CD4-positive, alpha-beta T cell (primary cell): ENCODE measurements around the gene TMEM131. TPM values are rescaled to one million over a fixed set of nuclear protein-coding genes. Genes with fewer than 3 reads are reported as not detected.

ENCODE experiments used
- ATAC-seq: fragments of 200-7000 bp; cut with Tn5 transposase; one replicate; pipeline ENCODE4 v1.10.0; 2022; ENCODE audit warnings: mild to moderate bottlenecking; ENCODE audit not compliant: poor library complexity
- CTCF ChIA-PET: fragments of 350-600 bp; sonication (Branson Sonifier 250); formaldehyde crosslinking; loops from one replicate; lab custom pipeline; 2021; ENCODE audit warnings: antibody characterized with exemption, inconsistent platforms; lab: Charles Lee
- POLR2A ChIA-PET: fragments of 350-600 bp; sonication (Branson Sonifier 250); formaldehyde crosslinking; loops from one replicate; lab custom pipeline; 2021; ENCODE audit warnings: antibody characterized with exemption, inconsistent platforms; lab: Charles Lee
- DNase-seq, 14 experiments: peaks; one replicate each; pipeline ENCODE4 v3.0.0-alpha.2; 2013 to 2020; ENCODE audit warnings: mixed read lengths in 2 of 14
- H3K27ac ChIP-seq, 2 donors: one replicate each; pipeline versions ENCODE4 v1.5.1 to v1.7.0; 2013; ENCODE audit warnings: low read length in 2 of 2, low read depth in 1 of 2, mild to moderate bottlenecking in 1 of 2
- H3K27me3 ChIP-seq, 2 experiments: 1 replicate in 1 of 2; 2 replicates in 1 of 2; pipeline versions ENCODE4 v1.6.1 to v1.7.0; 2013; ENCODE audit warnings: low read length in 2 of 2, control low read depth in 1 of 2, mild to moderate bottlenecking in 1 of 2, moderate library complexity in 1 of 2; ENCODE audit not compliant: insufficient read depth in 2 of 2, control insufficient read depth in 1 of 2
- H3K36me3 ChIP-seq: one replicate; pipeline ENCODE4 v1.6.1; 2013; ENCODE audit warnings: low read length, control low read depth; ENCODE audit not compliant: insufficient read depth
- H3K4me1 ChIP-seq: one replicate; pipeline ENCODE4 v1.6.1; 2013; ENCODE audit warnings: low read length, control low read depth; ENCODE audit not compliant: insufficient read depth
- H3K4me3 ChIP-seq: one replicate; pipeline ENCODE4 v1.5.1; 2013; ENCODE audit warnings: mild to moderate bottlenecking, low read length, moderate library complexity
- H3K9me3 ChIP-seq, 2 experiments: 1 replicate in 1 of 2; 2 replicates in 1 of 2; pipeline versions ENCODE4 v1.6.1 to v1.7.0; 2013; ENCODE audit warnings: low read length in 2 of 2, mild to moderate bottlenecking in 2 of 2, control low read depth in 1 of 2, moderate library complexity in 1 of 2; ENCODE audit not compliant: control insufficient read depth in 1 of 2, insufficient read depth in 1 of 2
- H3K27ac Mint-ChIP-seq: one replicate; pipeline ENCODE4 v1.8.0; 2020; ENCODE audit warnings: mixed read lengths
- H3K27me3 Mint-ChIP-seq: one replicate; pipeline ENCODE4 v1.8.0; 2021; ENCODE audit warnings: mixed read lengths
- H3K36me3 Mint-ChIP-seq: one replicate; pipeline ENCODE4 v1.8.0; 2021; ENCODE audit warnings: low read depth, mixed read lengths
- H3K4me1 Mint-ChIP-seq: one replicate; pipeline ENCODE4 v1.8.0; 2021; ENCODE audit warnings: low read depth, mixed read lengths
- H3K4me3 Mint-ChIP-seq: one replicate; pipeline ENCODE4 v1.8.0; 2020; ENCODE audit warnings: mild to moderate bottlenecking, mixed read lengths
- H3K9me3 Mint-ChIP-seq: one replicate; pipeline ENCODE4 v1.8.0; 2020; ENCODE audit warnings: mixed read lengths
- intact Hi-C, 2 experiments: fragments of 100-400 bp; cut with DNase I in 1 of 2; cut with micrococcal nuclease in 1 of 2; formaldehyde crosslinking; loops; one replicate each; pipeline versions ENCODE4 v1.15.1 to v1.9.0; 2023 to 2025; cut with DNase I, micrococcal nuclease
- total RNA-seq, 174 experiments: library from RNA in 2 of 174; stranded (reverse) in 2 of 174; gene quantifications; one replicate each; pipeline ENCODE4 v1.2.3 and lab custom pipeline; 2021 to 2026
- TF ChIP-seq, protein P1 (sequence below): fragments of 200-600 bp; IDR thresholded peaks from one replicate; pipeline ENCODE4 v1.8.0; 2022; ENCODE audit warnings: antibody characterized with exemption, mild to moderate bottlenecking

TMEM131 gene
- total RNA-seq, 2 experiments from 2014 or later = 29.2 to 33.6 TPM

DNA sequence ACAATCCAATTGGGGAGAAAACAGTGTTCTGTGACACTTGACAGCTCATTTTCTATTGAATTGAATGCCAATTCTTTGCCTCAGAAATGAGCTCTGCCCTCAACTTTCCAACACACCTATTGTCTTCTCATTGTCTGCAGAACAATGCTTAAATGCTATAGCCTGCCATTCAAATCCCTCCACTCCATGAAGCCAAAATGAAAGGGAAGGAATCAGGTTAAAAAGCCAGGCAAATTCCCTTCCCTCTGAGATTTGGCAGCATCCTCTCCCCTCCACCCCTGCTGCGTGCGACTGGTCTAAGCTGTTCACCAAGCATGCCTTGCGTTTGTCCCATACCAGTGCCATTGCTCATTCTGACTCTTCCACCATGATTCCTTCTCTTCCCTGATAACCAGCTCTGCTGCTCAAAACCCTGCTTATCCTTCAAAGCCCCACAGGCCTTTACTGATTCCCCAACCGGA lies 32.4 kb upstream of the TMEM131 start:
- peaks cover 12% of the 10 kb centered on the region for H3K27me3 Mint-ChIP-seq
- Histone ChIP-seq H3K27me3 (no peaks in the 10 kb centered on the region), H3K4me1 (peaks cover 15% of the 10 kb centered on the region), H3K36me3 (no peaks in the 10 kb centered on the region), H3K27ac (no peak overlapping the region), H3K4me3 (no peak overlapping the region), H3K9me3 (no peaks in the 10 kb centered on the region)
- ChIA-PET CTCF (no interaction called here), POLR2A (no interaction called here)
- TF ChIP-seq, protein P1, sequence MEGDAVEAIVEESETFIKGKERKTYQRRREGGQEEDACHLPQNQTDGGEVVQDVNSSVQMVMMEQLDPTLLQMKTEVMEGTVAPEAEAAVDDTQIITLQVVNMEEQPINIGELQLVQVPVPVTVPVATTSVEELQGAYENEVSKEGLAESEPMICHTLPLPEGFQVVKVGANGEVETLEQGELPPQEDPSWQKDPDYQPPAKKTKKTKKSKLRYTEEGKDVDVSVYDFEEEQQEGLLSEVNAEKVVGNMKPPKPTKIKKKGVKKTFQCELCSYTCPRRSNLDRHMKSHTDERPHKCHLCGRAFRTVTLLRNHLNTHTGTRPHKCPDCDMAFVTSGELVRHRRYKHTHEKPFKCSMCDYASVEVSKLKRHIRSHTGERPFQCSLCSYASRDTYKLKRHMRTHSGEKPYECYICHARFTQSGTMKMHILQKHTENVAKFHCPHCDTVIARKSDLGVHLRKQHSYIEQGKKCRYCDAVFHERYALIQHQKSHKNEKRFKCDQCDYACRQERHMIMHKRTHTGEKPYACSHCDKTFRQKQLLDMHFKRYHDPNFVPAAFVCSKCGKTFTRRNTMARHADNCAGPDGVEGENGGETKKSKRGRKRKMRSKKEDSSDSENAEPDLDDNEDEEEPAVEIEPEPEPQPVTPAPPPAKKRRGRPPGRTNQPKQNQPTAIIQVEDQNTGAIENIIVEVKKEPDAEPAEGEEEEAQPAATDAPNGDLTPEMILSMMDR = no peak
- intact Hi-C loops = no loop called here
- no peak overlapping the region for H3K4me3 Mint-ChIP-seq
- ATAC-seq = no peak
- DNase-seq = no peak
- H3K4me1 Mint-ChIP-seq = peaks cover 25% of the 10 kb centered on the region
- H3K27ac Mint-ChIP-seq = no peak overlapping the region
- H3K36me3 Mint-ChIP-seq = no peaks in the 10 kb centered on the region
- H3K9me3 Mint-ChIP-seq = no peaks in the 10 kb centered on the region

DNA sequence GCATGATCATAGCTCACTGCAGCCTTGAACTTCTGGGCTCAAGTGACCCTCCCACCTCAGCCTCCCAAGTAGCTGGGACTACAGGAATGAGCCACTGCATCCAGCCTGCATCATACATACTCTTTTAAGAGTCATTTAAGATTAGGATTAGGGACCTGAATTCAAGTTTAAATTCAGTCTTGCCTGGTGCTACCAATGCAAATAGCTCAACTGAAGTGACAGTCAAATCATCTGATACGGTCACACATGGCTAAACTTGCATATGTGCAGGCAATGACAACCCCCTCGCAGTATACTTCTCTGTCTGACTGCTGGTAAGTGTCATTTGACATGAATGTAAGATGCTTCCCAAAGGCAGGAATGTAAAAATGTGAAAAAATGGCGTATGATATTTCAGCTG lies 31.8 kb upstream of the TMEM131 start:
- DNase-seq (no peak), ATAC-seq (no peak)
- ChIA-PET POLR2A (no interaction called here), CTCF (interaction anchor here (0.5 kb wide), 1 partner anchor 14 kb away, joined by 3 read pairs; no protein-coding TSS in a partner anchor)
- H3K4me3 ChIP-seq = no peak overlapping the region
- H3K9me3 Mint-ChIP-seq = no peaks in the 10 kb centered on the region
- intact Hi-C loops = no loop called here
- H3K4me1 ChIP-seq = peaks cover 15% of the 10 kb centered on the region
- no peaks in the 10 kb centered on the region for H3K27me3 ChIP-seq
- H3K9me3 ChIP-seq = no peaks in the 10 kb centered on the region
- no peak overlapping the region for H3K27ac Mint-ChIP-seq
- H3K4me3 Mint-ChIP-seq = no peak overlapping the region
- no peaks in the 10 kb centered on the region for H3K36me3 ChIP-seq
- H3K4me1 Mint-ChIP-seq = peaks cover 25% of the 10 kb centered on the region
- no peak overlapping the region for H3K27ac ChIP-seq
- TF ChIP-seq, protein P1 = no peak
- peaks cover 12% of the 10 kb centered on the region for H3K27me3 Mint-ChIP-seq
- H3K36me3 Mint-ChIP-seq = no peaks in the 10 kb centered on the region

DNA sequence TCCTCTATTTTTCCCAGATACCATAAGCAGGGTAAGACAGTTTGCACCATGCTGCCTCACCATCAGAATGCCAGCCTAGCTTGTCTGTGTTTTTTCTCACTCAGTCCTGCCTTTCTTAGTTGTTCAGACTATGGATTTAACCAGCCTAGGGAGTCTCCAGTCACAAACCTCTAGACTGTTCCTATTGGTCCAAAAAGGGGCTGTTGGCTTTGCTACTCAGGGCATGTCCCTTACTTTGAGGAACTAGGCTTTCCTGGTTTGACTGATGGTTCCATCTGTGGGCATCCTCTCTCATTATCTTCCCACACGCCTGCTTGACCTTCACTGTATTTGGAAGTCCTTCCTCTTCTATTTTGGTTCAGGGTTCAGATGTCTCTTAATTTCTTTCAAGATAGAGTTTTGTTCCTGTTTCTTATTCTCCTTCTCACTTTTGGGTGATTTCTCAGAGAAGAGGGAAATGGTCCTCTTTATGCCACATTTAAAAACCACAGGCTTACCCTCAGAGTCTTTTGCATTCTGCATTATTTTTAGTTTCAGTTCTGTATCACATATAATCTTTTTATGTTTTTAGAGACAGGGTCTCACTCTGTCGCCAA lies 31.3 kb upstream of the TMEM131 start:
- no peak for ATAC-seq
- CTCF ChIA-PET = interaction anchor here (0.5 kb wide), 1 partner anchor 15 kb away, joined by 3 read pairs; no protein-coding TSS in a partner anchor

More for the DNA sequence above, 31.3 kb upstream of the TMEM131 start:
- Mint-ChIP-seq H3K27ac (no peak overlapping the region), H3K4me1 (peaks cover 25% of the 10 kb centered on the region), H3K4me3 (no peak overlapping the region), H3K27me3 (peaks cover 12% of the 10 kb centered on the region), H3K9me3 (no peaks in the 10 kb centered on the region), H3K36me3 (no peaks in the 10 kb centered on the region)
- POLR2A ChIA-PET = no interaction called here
- intact Hi-C loops = no loop called here
- Histone ChIP-seq H3K4me3 (no peak overlapping the region), H3K4me1 (peaks cover 15% of the 10 kb centered on the region), H3K27me3 (no peaks in the 10 kb centered on the region), H3K9me3 (no peaks in the 10 kb centered on the region), H3K27ac (no peak overlapping the region), H3K36me3 (no peaks in the 10 kb centered on the region)
- peak in 3 of 14 experiments; percentile 30 to 52 (median 46) for DNase-seq
- TF ChIP-seq, protein P1 = no peak
